GM19397 (cell line): Measurements from ENCODE around the gene PRPF40A.

ENCODE experiments used
- ATAC-seq: cut with Tn5 transposase; IDR thresholded peaks from one replicate; pipeline ENCODE4 v1.9.1; 2021; ENCODE audit warnings: mild to moderate bottlenecking, moderate library complexity; ENCODE audit not compliant: unreplicated experiment

PRPF40A gene

GRCh38 chr2:152718076-152718908, 1.0 kb upstream of the PRPF40A start, which contains the start of gene ARL6IP6:
Gene ARL6IP6 (plus strand): TSS chr2:152718620. CDS start chr2:152718625, 5 bp downstream.
- ATAC-seq = peak; percentile 72

- no peak for ATAC-seq
These were observed 445 bp downstream of the PRPF40A start for GRCh38 chr2:152716805-152717227.

GRCh38 chr2:152715854-152716428, 1.3 kb downstream of the PRPF40A start:
- ATAC-seq = no peak

GRCh38 chr2:152715112-152715511, 2.1 kb downstream of the PRPF40A start:
- ATAC-seq = no peak

DNA sequence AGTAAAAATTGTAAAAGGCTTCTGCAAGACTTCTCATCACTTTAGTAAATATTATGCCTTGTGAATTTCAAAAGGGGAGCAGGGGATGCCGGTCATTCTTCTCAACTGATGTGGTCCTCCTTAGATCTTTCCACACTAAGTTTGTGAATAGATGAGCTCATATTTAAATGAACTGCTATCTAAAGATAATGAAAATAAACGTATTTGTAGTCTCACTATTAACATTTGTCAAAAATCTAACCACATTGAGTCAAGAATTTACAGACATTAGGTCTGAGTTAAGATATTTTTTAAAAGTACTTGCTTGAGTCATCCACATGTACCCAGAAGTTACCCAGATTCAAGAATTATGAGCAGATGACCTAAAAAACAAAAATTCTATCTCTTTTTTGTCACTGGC, 6.5 kb downstream of the PRPF40A start:
- ATAC-seq = no peak

- ATAC-seq = no peak
These were observed 8.5 kb downstream of the PRPF40A start for GRCh38 chr2:152708742-152709141.

- no peak for ATAC-seq
These were observed 10.7 kb downstream of the PRPF40A start for GRCh38 chr2:152706477-152707021.

DNA sequence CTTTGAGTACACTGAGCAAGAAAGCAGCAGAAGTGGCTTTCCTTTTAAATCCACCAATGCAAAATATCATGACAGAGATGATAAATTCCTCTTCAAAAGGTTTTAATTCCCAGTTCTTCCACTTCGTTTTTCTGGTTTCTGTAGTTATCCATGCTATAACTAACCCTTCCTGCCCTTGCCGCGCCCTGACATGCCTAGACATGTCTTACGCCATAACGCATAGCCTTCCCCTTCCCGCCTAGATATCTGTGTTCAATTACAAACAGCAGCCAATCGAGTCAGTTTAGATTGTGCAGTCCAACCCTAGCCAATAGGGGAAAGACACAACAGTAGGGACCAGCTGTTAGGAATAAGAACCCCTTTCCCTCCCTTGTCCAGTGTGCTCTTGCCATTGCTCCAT, 16.1 kb downstream of the PRPF40A start:
- no peak for ATAC-seq

- no peak for ATAC-seq
These were observed 20.8 kb downstream of the PRPF40A start for GRCh38 chr2:152696476-152696875.

DNA sequence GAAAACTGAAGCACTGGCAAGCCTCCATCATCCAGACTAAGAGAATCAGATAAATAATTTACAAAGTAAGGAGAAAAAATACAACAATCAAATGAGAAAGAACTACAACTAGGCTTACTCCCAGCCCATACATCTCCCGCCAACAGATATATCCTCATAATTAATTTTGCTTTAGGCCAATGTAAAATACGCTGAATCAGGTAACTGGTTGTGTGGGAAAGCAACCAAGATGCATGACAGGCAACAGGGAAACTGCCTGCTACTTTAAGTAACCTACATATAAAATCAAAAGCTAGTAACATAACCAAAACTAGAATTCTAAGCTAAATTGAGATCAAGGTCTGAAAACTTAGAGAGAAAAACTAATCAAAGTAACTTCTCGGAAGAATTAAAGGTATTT, 21.5 kb downstream of the PRPF40A start:
- no peak for ATAC-seq

- ATAC-seq = peak; percentile 63
These were observed 23.1 kb downstream of the PRPF40A start for GRCh38 chr2:152694161-152694661.

GRCh38 chr2:152693033-152693432, 24.2 kb downstream of the PRPF40A start:
- ATAC-seq = peak; percentile 69

DNA sequence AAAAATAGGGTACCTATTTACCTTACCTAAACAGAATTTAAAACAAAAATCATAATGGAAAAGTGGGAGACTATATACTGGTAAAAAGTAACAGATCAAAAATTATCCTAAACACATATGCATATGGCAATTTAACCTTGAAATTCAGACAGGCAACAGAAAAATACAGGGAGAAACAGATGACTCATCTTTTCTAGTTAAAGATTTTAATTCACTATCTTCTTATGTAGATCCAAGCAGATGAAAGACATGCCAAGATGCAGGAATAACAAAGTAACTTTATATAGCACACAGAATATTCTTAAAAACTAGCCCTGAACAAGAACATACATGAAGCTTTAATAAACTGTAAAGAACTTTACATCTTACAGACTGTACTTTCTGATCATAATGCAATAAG, 30.9 kb downstream of the PRPF40A start:
- no peak for ATAC-seq

GRCh38 chr2:152683400-152683799, 33.9 kb downstream of the PRPF40A start:
- ATAC-seq = no peak

GRCh38 chr2:152682663-152683062, 34.6 kb downstream of the PRPF40A start:
- no peak for ATAC-seq

GRCh38 chr2:152678808-152679207, 38.5 kb downstream of the PRPF40A start:
- no peak for ATAC-seq

GRCh38 chr2:152676461-152676860, 40.8 kb downstream of the PRPF40A start:
- no peak for ATAC-seq

- no peak for ATAC-seq
These were observed 42.9 kb downstream of the PRPF40A start for GRCh38 chr2:152674334-152674733.

GRCh38 chr2:152664725-152665124, 52.5 kb downstream of the PRPF40A start:
- no peak for ATAC-seq

DNA sequence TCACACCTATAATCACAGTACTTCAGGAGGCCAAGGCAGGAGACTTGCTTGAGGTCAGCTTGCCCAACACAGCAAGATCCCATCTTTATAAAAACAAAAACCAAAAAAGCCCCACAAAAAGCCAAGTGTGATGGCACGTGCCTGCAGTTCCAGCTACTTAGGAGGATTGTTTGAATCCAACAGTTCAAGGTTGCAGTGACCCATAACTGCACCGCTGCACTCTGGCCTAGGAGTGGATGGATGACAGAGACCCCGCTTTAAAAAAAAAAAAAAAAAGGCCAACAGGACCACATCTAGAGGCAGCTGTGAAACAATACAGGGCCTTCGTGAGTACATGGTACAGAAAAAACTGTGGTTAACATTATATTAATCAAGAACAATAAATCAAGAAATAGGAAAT, 56.2 kb downstream of the PRPF40A start:
- no peak for ATAC-seq

DNA sequence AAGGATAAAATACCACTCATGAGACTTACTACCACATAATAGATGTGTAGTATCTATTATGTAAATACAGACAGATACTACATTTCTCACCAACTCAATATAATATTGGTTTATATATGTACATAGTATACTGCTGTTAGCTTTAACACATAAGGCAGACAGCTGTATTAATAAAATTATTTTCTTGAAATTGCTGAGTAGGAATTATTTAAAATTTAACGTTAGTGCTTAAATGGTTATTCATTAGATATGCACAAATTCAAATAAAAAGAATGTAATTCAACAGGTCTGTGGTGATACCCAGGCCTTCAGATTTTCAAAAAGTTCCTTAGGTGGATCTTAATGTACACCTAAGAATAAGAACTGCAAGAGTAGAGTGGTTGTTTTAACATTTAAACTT, 59.0 kb downstream of the PRPF40A start:
- no peak for ATAC-seq

- peak; percentile 69 for ATAC-seq
These were observed 60.2 kb downstream of the PRPF40A start for GRCh38 chr2:152657043-152657442.
